DMS53 (cell line): Measurements from ENCODE around the gene NKX2-2.

ENCODE experiments used
- DNase-seq: peaks from one replicate; lab custom pipeline; 2025; lab: John Stamatoyannopoulos, UW

The NKX2-2 gene

DNA sequence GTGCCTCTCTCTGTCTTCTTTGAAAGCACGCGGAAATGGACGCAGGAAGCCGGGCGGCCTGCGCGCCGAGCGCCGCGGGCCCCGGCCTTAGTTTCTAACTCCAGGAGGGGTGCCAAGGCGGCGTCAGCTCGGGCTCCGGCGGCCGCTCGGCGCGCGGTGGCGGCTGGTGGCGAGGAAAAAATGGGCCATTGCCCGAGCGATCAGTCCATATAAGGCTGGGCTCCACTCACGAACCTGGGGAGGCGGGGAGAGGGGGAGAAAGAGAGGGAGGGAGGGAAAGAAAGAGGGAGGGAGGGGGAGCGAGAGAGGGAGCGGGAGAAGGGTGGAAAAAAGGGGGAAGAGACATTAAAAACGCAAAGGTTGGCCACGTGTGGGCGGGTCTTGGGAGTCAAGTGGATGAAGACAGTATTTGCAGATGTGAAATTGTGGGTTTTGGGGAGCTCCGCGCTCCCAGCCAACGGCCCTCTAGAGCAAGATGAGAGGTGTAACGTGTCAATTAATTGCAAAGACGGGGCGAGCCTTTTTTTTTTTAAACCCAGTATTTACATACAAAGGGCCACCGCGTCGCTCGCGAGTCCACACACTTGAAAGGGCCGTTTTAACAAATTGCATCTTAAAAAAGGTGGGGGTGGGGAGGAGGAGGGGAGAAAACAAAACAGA is at the start of gene NKX2-2:
Gene NKX2-2, minus strand, starts transcription at position 184 of the 660 bp plus-strand sequence. CDS start 395 bp downstream, outside the sequence.
- no peak for DNase-seq

DNA sequence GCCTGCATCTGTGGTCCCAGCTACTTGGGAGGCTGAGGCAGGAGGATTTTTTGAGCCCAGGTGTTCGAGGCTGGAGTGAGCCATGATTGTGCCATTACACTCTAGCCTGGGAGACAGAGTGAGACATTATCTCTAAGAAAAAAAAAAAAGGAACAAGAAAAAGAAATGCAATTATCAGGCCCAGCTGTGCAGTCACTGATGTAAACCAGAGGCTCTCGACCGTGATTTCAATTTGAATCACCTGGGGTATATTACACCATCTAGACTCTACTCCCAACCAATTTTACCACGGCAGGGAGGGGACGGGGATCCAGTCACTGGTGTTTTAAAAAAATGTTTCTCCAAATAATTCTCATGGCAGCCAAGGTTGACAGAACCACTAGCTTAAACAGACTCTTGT is 48.8 kb upstream of the NKX2-2 start:
- no peak for DNase-seq

GRCh38 chr20:21559305-21559704 is 45.4 kb upstream of the NKX2-2 start:
- DNase-seq, result no peak

DNA sequence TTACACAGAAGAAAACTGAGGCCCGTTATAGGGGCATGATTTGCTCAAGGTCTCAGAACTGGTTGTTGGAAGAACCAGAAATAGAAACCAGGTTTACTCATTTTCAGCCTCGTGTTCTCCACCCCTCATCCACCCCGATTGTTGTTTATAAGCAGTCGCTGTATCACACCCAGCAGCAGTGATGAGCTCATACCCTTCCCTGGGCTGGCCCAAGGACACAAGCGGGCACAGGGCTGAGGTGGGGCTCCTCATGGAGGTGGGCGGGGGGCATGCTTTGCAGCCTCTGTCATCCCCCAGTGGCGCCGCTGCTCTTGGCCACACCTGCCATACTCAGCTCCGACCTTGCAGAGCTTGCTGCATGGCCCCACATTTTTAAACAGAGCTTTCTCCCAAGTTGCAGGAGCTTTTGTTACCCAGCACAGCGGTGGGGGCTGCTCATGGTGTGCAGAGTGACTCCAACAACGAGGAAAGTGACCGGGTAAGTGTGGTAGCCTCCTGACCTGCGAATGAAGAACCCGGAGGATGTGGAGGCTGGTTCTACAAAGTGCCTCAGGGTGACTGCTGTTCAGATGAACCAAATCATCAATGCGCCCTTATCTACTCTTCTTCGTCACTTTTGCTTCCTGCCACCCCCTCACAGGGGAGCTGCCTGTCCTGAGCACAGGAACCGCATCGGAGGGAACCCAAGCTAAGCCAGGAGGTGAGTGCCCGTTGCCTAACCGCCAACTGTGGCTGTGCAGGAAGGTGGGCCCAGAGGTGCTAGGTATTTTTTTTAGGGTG is 43.6 kb upstream of the NKX2-2 start:
- no peak for DNase-seq

GRCh38 chr20:21556398-21556797 is 42.5 kb upstream of the NKX2-2 start:
- DNase-seq, result no peak

- no peak for DNase-seq
Measured at GRCh38 chr20:21555470-21556120, 41.7 kb upstream of the NKX2-2 start.

GRCh38 chr20:21554985-21555384 is 41.1 kb upstream of the NKX2-2 start:
- DNase-seq, result no peak

- DNase-seq, result no peak
Measured at GRCh38 chr20:21554376-21554890, 40.6 kb upstream of the NKX2-2 start.

- no peak for DNase-seq
Measured at GRCh38 chr20:21550587-21550986, 36.7 kb upstream of the NKX2-2 start.

GRCh38 chr20:21548390-21549035 is 34.6 kb upstream of the NKX2-2 start:
- no peak for DNase-seq

- no peak for DNase-seq
Measured at GRCh38 chr20:21546355-21546754, 32.5 kb upstream of the NKX2-2 start.

- no peak for DNase-seq
Measured at GRCh38 chr20:21539512-21539911, 25.6 kb upstream of the NKX2-2 start.

GRCh38 chr20:21534886-21535285 is 21.0 kb upstream of the NKX2-2 start:
- DNase-seq, result no peak

- DNase-seq, result peak; percentile 92
Measured at GRCh38 chr20:21534453-21534852, 20.6 kb upstream of the NKX2-2 start.

DNA sequence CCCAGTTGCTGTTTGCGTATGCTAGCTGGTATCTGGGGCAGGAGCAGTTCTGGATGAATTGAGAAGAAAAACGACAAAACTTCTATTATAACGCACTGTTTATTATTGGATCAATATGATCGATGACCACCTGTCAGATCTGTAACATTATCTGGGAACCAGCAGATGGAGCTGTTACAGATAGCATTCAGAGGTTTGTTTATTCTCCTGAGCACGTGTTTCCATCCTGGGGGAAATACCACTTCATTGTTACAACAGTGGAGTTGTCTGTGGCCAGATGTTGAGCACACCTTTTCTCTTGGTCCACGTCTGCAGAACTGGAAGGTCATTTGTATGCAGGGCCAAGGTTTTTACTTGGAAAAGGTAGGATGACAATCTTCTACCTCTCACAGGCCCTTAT is 16.0 kb upstream of the NKX2-2 start:
- DNase-seq, result peak; percentile 50

DNA sequence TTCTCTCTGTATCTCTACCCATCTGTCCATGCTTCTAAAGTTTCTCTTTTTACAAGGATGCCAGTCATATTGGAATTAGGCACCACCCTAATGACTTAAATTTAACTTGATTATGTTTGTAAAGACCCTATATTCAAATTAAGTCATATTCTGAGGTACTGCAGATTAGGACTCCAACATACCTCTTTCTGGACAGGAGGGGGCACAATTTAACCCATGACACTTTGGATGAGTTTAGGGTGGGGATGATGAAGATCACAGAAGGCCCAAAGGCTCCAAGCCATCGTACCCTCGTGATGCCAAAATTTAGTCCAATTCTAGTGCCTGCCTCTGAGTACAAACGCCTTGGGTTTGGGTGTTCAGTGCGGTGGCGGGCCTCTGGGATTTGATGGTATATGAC is 15.0 kb upstream of the NKX2-2 start:
- DNase-seq, result no peak

GRCh38 chr20:21527908-21528307 is 14.0 kb upstream of the NKX2-2 start:
- DNase-seq, result no peak

DNA sequence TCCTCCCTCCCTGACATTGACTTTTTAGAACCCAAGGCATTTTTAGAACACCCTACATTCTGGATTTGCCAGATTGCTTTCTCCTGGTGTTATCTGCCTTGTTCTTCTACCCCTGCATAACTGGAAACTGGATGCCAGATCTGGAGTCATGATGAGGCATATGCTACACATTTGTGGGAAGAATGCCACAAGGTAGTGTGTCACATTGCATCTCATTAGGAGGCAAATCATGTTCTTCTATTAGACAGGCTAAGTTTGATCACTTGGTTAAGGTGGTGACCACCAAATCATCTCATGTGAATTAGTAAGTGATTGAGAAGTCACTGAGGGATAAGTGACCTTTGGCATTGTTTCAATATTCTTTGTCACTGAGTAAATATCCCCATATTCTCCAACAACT is 12.9 kb upstream of the NKX2-2 start:
- DNase-seq, result no peak

GRCh38 chr20:21523895-21524294 is 10.0 kb upstream of the NKX2-2 start:
- DNase-seq, result no peak

GRCh38 chr20:21523281-21523868 is 9.5 kb upstream of the NKX2-2 start:
- DNase-seq, result no peak

GRCh38 chr20:21522481-21523280 is 8.8 kb upstream of the NKX2-2 start:
- no peak for DNase-seq
